HT-29 (cell line): ENCODE data around the gene CACNG8. TPM values are rescaled to one million over a fixed set of nuclear protein-coding genes. Genes with fewer than 3 reads are reported as not detected.
"Not testable (repeated sequence)": the region's sequence is repeated elsewhere in the genome, so short reads cannot be mapped to it uniquely, and the experiment has no call there.

Experiments used
- DNase-seq: peaks from one replicate; pipeline ENCODE4 v3.0.0-alpha.2; 2015; ENCODE audit warnings: low spot score
- total RNA-seq: library from RNA; depleted of rRNA; stranded (reverse); fragments of >200 nt; shearing (Covaris generic); gene quantifications from 2 replicates; pipeline ENCODE4 v1.2.3, GENCODE V29; 2014; rRNA removed

The CACNG8 gene
- total RNA-seq: 0.10 and 0.86 TPM in 2 replicates

DNA sequence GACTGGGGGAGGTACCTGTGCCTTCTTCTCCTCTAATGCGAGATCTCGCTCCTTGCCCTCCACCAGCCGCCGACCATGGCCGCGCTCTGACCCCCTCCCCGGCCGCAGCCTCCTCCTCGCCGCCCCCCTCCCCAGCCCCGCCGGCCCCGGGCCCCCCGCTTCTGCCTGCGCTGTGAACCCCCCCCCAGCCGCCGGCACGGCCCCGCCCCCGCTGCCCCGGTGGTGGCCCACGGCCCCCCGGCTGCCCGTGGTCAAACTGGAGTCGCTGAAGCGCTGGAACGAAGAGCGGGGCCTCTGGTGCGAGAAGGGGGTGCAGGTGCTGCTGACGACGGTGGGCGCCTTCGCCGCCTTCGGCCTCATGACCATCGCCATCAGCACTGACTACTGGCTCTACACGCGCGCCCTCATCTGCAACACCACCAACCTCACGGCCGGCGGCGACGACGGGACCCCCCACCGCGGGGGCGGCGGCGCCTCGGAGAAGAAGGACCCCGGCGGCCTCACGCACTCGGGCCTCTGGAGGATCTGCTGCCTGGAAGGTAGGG is at the start of gene CACNG8:
TSS of gene CACNG8 (plus strand) at position 51 of the 545 bp plus-strand sequence.
- DNase-seq: no peak

DNA sequence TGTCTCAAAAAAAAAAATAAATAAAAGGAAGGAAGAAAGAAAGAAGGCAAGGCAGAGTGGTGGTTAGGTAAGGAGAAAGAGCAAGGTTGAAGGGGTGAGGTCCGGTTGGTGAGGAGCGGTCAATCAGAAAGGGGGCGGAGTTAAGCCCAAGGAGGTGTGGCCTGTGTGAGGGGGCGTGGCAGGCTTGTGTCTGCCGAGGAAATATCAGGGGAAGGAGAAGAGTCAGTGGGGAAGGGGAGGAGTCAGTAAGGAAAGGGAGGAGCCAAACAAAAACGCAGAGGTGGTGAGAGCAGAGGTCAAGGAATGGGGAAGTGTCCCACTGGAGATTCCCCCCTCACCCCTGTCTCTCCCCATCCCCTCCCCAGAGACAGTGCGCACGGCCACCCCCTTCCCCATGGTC is 47.7 kb upstream of the CACNG8 start:
- no peak for DNase-seq

DNA sequence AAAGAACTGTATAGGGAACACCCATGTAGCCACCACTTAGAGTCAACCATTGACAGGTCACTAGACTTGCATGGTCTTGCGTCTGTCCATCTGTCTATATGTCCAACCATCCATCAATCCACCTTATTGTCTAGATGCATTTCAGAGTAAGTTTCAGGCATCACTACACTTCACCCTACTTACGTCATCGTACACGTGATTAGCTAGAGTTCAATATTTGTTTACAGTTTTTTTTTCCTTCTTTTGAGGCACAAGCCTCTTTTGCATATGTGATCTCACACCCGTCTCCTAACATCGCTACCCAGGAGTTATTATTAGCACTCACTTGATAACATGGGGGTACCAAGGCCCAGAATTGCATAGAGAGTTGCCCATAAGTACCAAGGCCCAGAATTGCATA is 46.7 kb upstream of the CACNG8 start:
- no peak for DNase-seq

DNA sequence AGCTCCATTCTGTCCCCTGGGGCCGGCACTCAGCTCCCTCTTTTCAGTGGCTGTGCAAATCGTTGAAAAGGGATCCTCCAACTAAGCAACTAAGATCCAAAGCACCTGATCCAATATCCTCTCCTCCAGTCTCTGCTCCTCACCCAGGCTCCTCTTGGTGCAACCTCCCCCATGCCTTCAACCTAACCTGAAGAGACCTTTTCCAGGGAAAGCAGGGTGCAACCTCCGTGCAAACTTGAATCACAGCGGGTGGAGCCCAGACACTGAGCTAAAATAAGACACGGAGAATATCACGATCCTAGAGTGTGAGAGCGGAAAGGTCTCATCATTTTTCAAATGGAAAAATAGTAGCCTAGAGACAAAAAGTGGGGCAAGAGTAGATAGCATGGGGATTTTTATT is 45.4 kb upstream of the CACNG8 start:
- DNase-seq: no peak

DNA sequence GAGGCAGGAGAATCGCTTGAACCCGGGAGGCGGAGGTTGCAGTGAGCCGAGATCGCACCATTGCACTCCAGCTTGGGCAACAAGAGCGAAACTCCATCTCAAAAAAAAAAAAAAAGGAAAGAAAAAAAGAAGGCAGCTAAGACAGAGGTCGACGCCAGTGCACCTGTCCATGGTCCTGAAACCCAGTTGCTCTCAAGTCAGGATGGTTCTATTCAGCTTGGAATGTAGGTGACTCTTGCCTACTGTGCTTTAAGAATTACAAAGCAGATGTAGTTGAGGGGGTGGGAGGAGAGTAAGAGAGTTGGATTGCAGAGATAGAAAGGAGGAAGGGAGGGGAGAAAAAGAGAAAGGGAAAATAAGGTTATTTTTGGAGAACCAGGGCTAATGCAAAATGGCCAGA is 35.0 kb upstream of the CACNG8 start:
- peak; percentile 79 for DNase-seq

DNA sequence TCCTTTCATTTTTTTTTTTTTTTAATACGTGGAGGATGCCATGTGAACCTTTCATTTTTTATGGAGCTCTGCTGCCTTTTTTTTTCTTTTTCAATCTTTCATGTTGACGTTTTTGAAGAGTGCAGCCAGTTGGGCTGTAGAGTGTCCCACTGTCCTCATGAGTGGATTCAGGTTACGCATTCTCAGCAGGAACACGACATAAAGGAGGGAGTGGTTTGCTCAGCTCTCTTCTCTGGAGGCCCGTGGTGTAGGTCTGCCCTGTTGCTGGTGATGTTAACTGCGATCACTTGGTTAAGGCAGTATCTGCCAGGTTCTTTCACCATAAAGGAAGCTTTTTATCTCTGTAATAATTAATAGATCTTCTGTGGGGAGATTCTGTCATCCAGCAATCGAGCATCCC is 26.7 kb upstream of the CACNG8 start:
- no peak for DNase-seq

DNA sequence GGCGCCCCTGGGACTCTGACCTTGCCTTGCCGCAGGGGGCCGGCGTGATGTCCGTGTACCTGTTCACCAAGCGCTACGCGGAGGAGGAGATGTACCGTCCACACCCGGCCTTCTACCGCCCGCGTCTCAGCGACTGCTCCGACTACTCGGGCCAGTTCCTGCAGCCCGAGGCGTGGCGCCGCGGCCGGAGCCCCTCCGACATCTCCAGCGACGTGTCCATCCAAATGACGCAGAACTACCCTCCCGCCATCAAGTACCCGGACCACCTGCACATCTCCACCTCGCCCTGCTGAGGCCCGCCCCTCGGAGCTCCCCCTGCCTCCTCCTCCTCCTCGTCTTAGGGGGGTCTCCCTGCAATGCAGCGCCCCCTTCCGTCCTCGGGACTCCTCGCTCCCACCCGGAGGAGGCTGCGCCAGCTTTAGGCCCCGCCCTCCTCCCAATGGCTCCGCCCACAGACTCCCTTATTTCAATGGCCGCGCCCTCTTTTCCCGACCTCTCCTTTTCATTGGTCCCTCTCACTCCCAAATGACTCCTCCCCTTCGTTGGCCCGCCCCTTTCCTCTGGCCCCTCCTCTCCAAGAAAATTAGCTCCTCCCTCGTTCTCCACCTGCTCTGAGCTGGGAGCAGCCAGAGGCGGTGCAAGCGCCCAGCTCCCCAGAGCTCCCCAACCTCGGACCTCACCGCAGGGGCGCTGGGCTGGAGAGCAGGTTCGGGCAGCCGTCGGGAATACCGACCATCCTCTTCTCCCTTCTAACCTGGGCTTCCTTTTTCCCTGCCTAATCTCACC is 20.5 kb upstream of the CACNG8 start:
- DNase-seq: peak; percentile 36

DNA sequence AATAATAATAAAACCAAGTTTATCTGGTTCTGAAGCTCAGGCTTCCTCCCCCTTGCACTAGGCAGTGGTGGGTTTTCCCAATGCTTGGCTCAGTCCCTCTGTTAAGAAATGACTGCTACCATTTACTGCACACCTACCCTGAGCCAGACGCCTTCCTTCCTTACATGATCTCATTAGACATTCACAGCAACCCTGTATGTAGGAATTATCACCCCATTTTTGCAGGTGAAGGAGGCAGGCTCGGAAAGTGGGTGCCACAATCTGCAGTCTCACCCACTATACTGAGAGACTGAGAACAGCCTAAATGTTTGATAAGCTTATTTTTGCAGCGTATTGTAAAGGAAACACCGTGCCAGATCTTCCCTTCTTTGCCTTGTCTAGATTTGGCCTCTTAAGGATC is 18.3 kb upstream of the CACNG8 start:
- no peak for DNase-seq

DNA sequence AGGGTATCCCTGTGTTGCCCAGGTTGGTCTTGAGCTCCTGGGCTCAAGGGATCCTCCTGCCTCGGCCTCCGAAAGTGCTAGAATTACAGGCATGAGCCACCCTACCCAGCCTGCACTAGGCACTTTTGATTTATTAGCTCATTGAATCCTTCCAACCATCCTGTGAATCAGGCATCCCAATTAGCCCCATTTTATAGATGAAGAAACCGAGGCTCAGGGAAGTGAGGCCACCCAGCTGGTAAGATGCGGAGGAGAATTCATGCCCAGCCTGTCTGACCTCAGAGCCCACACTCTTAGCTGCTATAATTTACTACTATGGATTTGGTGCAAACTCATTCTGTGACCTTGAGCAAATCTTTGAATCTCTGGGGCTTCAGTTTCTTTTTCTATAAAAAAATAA is 17.8 kb upstream of the CACNG8 start:
- no peak for DNase-seq

DNA sequence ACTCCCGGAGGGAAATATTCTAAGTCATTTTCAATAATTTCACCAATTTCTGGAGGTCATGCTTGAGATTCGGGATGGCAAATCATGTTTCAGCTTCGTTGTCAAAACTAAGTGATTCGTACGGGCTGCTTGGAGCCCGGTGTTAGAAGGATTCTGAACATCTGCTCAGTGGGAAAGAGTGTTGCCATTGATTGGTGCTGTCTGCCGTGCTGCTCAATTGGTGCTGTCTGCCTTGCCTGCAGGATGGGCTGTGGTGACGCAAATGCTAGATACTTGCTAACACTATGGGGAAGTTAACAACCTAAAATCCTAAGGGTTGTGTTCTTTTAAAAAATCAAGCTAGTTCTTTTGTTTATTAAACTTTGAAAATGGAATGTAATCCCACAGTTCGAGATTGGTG is 17.3 kb upstream of the CACNG8 start:
- no peak for DNase-seq

DNA sequence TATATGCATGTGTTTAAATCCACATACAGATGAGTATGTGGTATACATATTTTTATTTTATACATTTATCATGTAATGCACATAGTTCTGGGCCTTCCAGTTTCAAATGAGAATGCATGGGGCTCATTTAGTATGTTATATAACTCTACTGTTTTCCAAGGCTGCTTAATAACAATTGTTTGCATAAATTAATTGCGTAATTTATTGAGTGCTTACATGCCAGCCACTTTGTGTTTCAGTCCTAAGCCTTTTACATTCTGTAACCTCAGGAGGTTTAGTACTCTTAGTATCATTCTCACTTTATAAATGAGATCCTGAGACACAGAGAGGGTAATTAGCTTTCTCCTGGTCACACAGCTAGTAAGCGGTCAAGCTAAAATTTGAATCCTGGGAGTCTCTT is 16.7 kb upstream of the CACNG8 start:
- no peak for DNase-seq

DNA sequence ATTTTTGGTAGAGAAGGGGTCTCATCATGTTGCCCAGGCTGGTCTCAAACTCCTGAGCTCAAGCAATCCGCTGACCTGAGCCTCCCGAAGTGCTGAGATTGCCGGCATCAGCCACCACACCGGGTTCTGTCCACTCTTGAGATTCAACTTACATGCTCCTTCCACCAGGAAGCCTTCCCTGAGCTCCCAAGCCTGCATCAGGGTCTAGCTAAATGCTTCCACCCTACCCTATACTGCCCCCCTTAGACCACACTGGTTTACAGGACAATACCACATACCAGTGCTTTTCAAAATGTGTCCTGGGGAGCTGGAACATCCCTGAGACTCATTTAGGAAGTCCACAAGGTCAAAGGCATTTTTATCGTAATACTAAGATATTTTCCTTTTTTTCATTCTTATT is 15.1 kb upstream of the CACNG8 start:
- DNase-seq: no peak

DNA sequence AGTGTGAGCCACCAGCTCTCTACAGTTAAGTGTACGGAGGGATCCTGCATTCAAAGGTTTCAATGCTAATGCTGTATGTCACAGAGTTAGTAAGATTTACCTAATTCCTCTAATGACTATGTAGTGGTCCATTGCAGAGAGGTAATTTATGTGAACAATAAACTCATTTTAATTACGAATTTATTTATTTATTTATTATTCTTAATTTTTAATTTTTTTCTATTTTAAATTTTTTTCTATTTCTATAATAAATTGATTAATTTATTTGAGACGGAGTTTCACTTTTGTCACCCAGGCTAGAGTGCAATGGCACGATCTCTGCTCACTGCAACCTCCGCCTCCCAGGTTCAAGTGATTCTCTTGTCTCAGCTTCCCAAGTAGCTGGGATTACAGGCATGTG is 14.1 kb upstream of the CACNG8 start:
- DNase-seq: not testable (repeated sequence)

DNA sequence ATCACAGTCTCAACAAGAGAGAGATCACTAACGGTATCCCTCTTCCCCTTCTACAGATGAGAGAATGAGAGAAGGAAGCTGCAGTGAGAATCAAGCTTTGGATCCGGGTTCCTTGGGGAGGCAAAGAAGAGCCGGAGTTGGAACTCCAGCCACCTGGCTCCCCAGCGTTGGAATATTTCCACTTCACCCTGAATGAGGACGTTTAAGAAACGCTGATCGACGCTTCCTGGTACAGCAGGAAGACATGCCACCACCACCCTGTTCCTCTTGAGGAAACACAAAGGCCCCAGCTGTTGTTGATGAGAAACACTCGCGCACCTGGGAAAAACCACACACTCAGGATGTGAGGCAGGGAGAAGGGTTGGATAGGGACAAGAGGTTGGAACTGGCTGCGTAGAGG is 11.3 kb upstream of the CACNG8 start:
- peak; percentile 26 for DNase-seq

DNA sequence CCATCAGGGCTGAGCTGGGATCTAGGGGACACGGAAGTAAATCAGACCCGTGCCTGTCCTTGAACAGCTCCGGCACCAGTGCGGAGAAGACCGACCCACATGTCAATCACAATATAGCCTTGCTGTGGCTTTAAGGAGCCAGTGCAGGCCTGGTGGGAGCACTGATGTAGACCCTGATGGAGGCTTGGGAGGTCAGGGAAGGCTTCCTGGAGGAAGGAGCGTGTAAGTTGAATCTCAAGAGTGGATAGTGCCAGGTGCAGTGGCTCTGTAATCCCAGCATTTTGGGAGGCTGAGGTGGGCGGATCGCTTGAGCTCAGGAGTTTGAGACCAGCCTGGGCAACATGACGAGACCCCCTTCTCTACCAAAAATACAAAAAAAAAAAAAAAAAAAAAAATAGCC is 10.8 kb upstream of the CACNG8 start:
- no peak for DNase-seq

DNA sequence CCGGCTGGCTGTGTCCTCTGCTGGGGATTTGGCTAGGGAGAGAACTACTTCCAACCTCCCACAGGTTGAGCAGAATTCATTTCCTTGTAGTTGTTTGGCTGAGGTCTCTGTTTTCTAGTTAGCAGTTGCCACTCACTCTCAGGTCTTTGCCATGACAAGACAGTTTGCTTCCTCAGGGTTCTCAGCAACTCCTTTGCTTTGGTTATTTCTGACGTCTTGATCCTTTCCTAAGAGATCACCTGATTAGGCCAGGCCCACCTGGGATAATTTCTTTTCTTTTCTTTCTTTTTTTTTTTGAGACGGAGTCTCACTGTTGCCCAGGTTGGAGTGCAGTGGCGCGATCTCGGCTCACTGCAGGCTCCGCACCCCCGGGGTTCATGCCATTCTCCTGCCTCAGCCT is 9.4 kb upstream of the CACNG8 start:
- DNase-seq: no peak

DNA sequence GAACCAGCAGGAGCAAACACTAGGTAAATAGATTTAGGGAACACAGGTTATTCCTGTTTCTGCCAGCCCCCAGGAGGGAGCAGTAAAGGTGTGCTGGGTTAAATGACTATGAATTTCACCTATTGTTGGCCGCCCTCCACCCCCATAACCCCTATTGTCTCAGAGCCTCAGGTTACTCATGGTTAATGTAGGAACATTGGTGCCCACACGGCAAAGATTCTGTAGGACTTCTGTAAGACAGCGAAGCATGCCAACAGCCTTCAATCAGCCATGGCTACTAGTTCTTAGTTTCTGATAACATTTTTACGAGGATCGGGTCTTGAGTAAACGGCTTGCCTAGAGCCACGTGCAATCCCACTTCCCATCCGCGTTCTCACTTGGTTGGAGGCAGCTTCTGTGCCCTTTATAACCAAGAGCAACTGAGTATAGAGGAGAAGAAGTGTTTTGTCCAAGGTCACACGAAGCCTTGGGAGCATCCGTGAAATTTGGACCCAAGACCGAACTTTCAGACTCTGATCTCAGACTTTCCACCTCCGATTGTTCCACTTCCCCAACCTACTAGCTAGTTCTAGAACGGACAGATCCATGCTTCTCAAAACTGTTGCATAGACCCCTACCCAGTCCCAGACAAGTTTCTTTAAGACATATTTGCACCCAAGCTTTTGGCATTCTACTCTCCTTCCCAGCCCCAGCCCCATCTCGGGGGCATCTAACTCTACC is 5.1 kb upstream of the CACNG8 start:
- DNase-seq: no peak

DNA sequence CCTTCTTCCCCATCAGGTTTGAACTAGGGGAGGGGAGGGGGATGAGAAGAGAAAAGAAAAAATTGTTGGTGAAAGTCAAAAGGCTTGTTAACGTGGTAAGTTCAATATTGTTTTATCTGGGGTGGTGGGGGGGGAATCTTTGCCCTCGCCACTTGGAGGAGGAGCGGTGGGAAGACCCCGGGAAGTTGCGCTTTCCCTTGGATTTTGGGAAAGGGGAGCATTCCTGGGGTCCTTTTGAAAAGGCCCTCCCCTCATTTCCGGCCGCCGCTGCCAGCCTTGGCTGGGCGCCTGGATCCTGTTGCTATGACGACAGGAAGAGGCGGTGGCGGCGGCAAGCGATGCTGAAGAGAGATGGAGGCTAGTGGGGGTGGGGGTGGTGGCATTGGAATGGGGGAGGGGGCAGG is 4.6 kb upstream of the CACNG8 start:
- DNase-seq: no peak

DNA sequence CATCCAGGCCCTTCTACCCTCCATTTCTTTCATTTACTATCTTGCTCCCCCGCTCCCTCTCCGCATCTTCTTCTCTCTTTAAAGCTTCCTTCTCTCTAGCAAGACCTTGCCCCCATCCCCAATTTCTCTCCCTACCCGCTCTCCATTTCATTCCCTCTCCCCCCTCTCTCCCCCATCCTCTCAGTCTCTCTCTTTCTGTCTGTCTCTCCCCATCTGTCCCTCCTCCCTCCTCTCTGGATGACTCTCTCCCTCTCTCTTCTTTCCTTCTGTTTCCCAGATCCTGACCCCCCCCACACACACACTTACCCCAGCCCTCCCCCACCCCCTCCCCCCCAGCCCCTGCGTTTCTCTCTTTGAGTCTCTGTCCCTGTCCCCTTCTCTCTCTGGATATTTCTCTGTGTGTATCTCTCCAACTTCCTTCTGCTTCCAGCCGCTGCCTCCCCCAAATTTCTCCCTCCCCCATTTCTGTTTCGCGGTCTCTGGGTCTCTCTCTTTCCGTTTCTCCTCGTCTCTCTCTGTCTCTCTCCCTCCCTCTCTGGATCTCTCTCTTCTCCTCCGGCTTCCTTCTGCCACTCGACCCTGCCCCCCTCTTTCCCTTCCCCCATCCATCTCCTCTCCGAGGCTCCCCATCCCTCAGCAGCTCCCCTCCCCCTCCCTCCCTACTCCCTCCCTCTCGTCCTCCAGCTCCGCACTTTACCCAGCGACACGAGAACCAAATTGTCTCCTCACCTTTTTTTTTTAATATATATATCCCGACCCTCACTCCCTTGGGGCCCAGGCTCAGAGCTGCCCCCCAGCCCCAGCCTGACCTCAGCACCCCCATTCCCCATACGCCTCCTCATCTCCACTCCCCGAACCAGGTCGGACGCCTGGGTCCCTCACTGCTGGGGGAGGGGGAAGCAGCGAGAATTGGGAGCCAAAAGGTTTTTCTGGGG is 3.6 kb upstream of the CACNG8 start:
- no peak for DNase-seq

DNA sequence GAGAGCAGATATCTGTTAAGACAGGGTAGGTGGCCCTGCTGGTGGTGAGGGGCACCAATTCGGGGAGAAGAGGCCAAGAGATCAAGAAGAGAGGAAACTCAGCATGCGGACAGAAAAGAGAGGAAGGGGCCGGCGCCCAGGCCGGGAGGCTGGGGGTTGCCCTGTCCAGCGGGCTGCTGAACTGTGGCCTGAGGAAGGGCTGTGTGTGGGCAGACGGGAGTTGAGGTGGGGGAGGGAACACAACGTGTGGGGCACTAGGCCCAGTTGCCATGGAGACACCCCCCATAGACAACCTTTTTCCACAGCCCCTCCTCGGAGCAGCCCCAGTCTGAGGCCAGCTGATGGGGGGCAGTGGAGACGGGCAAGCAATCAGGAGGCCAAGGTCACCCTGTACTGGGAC is 2.5 kb upstream of the CACNG8 start:
- no peak for DNase-seq

DNA sequence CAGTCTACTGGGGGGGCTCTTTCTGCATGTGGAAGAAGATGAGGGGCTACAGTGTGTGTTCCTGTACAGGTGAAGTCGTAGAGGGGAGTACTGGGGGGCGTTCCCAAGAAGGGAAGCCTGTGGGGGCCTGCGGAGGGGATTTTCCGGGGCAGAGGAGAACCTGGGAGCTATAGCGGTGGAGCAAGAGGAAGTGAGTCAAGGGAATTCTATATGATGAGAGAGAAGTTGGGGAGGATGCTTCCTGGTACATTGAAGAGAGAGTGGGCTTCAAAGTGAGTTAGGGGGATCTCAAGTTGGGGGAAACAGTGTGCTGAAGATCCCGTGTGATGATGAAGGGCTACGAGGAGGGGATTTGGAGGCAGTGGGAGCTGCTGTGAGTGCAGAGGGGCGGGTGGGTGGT is 1.9 kb upstream of the CACNG8 start:
- no peak for DNase-seq
